Bronchial epithelial cell (primary cell): ENCODE data around the gene CLASP1. TPM values are rescaled to one million over a fixed set of nuclear protein-coding genes. Genes with fewer than 3 reads are reported as not detected.
A peak's percentile ranks its signal among the peaks of the same experiment; 100 is the strongest.
"Not testable (repeated sequence)": the region's sequence is repeated elsewhere in the genome, so short reads cannot be mapped to it uniquely, and the experiment has no call there.

Experiments
- DNase-seq: peaks from one replicate; pipeline ENCODE4 v3.0.0-alpha.2; 2010; ENCODE audit warnings: low read depth
- FAIRE-seq: peaks from 2 replicates; lab custom pipeline; 2011; peaks lifted over from hg19 to GRCh38; lab: Jason Lieb, UNC
- H3K27me3 ChIP-seq: 2 replicates; pipeline ENCODE4 v1.5.1; 2011; ENCODE audit warnings: low read length; ENCODE audit not compliant: control insufficient read depth, insufficient read depth
- H3K36me3 ChIP-seq: 2 replicates; pipeline ENCODE4 v1.5.1; 2011; ENCODE audit warnings: low read length; ENCODE audit not compliant: control insufficient read depth, insufficient read depth
- H3K4me3 ChIP-seq: 2 replicates; pipeline ENCODE4 v1.5.1; 2011; ENCODE audit warnings: mild to moderate bottlenecking, low read depth, low read length, control low read depth
- total RNA-seq: library from RNA; depleted of rRNA; stranded (reverse); fragments of >200 nt; gene quantifications from 2 replicates; pipeline ENCODE4 v1.2.1, GENCODE V29; 2014
- TF ChIP-seq, protein P1 (sequence below): IDR thresholded peaks from 2 replicates; pipeline ENCODE4 v1.5.1; 2011; ENCODE audit warnings: mild to moderate bottlenecking, moderate library complexity, low read length, control low read depth, inconsistent platforms; ENCODE audit not compliant: insufficient read depth, severe bottlenecking

CLASP1 gene
- total RNA-seq, 1 donor from 2014 or later: 56.9 TPM

DNA sequence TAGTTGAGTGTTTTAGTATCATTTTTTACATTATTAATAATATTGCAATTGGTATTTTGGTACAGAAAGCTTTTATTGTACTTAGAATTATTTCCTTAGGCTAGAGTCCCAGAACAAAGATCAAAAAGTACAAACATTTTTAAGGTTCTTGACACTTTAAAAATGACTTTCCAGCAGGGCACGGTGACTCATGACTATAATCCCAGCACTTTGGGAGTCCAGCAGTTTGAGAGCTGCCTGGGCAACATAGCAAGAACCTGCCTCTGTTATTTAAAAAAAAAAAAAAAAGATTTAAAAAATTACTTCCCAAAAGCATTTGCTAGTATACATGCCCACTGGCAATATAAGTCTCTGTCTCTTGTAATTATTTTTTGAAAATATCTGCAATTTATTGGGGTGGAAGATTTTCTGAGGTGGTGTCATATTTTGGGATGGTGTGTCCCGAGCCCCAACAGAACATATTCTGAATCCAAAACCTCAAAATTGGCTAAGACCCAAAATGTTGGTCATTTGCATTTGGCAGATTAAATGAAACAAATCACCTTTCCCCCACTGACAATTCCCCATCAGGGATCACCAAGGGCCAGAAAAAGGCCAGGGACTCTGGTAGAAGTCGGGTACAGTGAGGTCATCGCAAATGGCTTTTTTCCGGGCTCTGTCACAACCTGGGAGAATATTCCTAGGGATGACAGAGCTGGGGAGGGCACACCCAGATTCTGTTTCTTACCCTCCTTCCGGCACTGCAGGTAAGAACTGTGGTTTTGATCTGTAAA is 45.3 kb upstream of the CLASP1 start:
- no peaks in the 10 kb centered on the region for H3K27me3 ChIP-seq
- TF ChIP-seq, protein P1, sequence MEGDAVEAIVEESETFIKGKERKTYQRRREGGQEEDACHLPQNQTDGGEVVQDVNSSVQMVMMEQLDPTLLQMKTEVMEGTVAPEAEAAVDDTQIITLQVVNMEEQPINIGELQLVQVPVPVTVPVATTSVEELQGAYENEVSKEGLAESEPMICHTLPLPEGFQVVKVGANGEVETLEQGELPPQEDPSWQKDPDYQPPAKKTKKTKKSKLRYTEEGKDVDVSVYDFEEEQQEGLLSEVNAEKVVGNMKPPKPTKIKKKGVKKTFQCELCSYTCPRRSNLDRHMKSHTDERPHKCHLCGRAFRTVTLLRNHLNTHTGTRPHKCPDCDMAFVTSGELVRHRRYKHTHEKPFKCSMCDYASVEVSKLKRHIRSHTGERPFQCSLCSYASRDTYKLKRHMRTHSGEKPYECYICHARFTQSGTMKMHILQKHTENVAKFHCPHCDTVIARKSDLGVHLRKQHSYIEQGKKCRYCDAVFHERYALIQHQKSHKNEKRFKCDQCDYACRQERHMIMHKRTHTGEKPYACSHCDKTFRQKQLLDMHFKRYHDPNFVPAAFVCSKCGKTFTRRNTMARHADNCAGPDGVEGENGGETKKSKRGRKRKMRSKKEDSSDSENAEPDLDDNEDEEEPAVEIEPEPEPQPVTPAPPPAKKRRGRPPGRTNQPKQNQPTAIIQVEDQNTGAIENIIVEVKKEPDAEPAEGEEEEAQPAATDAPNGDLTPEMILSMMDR: no peak
- FAIRE-seq: no peak
- DNase-seq: peak; percentile 41
- no peak overlapping the region for H3K4me3 ChIP-seq
- no peaks in the 10 kb centered on the region for H3K36me3 ChIP-seq

DNA sequence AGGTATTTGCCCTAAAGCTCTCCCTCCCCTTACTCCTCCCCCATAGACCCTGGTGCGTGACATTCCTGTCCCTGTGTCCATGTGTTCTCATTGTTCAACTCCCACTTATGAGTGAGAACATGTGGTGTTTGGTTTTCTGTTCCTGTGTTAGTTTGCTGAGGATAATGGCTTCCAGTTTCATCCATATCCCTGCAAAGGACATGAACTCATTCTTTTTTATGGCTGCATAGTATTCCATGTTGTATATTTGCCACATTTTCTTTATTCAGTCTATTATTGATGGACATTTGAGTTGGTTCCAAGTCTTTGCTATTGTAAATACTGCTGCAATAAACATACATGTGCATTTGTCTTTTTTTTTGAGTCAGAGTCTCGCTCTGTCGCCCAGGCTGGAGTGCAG is 41.3 kb upstream of the CLASP1 start:
- FAIRE-seq: not testable (repeated sequence)

DNA sequence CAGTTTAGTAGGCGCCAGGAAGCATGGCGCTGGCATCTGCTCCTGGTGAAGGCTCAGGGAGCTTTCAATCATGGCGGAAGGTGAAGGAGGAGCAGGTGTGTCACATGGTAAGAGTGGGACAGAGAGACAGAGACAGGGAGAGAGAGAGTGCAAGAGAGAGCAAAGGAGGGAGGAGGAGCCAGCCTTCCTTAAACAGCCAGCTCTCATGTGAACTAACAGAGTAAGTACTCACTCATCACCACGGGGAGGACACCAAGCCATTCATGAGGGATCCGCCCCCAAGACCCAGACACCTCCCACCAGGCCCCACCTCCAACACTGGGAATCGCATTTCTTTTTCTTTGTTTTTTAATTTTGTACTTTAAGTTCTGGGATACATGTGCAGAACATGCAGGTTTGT is 40.8 kb upstream of the CLASP1 start:
- H3K4me3 ChIP-seq: no peak overlapping the region
- TF ChIP-seq, protein P1: no peak
- H3K36me3 ChIP-seq: no peaks in the 10 kb centered on the region
- FAIRE-seq: no peak
- H3K27me3 ChIP-seq: no peaks in the 10 kb centered on the region
- DNase-seq: no peak

More for the DNA sequence above, 41.3 kb upstream of the CLASP1 start:
- DNase-seq, H3K27me3 ChIP-seq, H3K4me3 ChIP-seq, H3K36me3 ChIP-seq: not testable (repeated sequence)

DNA sequence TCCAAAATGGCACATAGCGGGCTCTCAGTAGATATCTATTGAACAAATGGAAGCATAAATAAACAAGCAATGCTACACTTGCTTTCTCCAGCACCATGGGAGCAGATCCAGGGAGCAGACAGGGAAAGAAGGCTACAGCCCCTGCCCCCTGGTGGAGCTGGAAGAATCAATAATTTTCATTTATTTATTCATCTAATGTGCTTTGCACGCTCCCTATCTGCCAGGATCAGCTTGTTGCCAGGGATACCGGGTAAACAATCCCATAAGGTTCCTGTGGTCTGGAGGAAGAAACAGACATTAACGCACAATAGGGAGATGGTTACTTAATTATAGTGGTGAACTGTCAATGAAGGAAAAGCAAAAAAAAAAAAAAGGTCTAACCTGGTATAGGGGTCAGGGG is 40.1 kb upstream of the CLASP1 start:
- no peak for FAIRE-seq
- H3K36me3 ChIP-seq: no peaks in the 10 kb centered on the region
- H3K27me3 ChIP-seq: no peaks in the 10 kb centered on the region
- no peak overlapping the region for H3K4me3 ChIP-seq
- peak; percentile 28 for DNase-seq
- TF ChIP-seq, protein P1: peak; percentile 15

DNA sequence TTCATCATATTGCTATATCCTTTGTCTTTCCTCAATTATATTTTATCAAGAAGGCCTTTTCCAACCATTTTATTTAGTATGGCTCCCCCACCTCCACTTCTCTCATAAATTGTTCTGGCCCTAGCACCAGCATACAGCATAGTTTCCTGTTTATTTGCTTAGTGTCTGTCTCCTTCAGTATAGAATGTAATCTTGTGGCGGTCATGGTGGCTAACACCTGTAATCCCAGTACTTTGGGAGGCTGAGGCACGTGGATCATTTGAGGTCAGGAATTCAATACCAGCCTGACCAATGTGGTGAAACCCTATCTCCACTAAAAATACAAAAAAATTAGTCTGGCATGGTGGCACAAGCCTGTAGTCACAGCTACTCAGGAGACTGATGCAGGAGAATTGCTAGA is 39.6 kb upstream of the CLASP1 start:
- FAIRE-seq: no peak

DNA sequence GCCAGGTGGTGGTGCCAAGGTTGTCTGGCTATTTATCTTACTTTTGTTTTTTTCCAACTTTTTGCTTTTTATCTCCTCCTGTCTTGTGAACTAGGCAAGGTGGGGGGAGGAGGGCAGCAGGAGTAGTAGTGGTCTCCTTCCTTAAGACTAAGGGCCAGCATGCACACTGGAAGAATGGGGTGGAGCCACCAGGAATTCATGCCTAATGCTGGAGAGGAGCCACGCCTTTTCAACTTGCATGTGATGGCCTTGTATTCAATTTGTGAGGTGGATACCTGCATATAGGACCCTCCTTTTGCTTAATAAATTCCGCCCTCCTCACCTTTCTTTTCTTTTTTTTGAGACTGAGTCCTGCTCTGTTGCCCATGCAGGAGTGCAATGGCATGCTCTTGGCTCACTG is 37.6 kb upstream of the CLASP1 start:
- Histone ChIP-seq H3K4me3 (no peak overlapping the region), H3K36me3 (no peaks in the 10 kb centered on the region), H3K27me3 (no peaks in the 10 kb centered on the region)
- no peak for FAIRE-seq
- TF ChIP-seq, protein P1: no peak
- DNase-seq: no peak

More for the DNA sequence above, 39.6 kb upstream of the CLASP1 start:
- DNase-seq: no peak
- TF ChIP-seq, protein P1: no peak
- H3K27me3 ChIP-seq: no peaks in the 10 kb centered on the region
- H3K36me3 ChIP-seq: no peaks in the 10 kb centered on the region
- H3K4me3 ChIP-seq: no peak overlapping the region
